ENCODE data around the gene SPATA12.

The SPATA12 gene

DNA sequence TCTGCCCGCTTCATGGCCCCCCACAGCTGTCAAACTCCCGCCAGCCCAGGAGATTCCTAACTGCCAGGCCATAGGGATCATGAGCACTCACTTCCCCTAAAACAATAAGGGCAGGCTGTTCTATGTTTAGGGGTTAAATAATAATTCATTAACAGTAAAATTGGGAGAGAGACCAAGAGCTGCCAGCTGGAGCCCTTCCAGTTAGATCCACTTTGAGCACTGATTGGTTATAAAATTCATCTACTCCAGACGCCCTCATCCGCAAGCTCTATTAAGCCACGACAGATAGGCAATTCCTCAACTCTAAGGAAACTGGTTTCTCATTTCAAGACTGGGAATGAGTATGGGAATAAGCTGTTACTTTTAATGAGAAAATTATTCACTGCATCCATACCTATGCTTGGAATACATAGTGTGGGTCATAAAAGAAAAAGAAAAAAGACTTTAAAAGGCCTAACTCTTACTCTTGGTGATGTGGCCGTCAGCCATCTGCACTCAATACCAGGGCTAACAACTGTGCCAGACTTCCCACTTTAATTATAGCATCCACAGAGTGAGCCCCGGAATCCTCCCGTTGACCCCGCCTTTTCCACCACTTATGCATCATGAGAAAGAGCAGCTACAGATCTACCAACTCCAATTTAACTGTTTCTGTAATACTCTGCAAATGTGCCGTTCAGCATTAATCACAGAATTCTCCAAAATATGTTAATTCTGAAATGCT lies 60.1 kb downstream of the SPATA12 start:
- DNase-seq = no peak

All from KG1 (cell line).